H1 (cell line): ENCODE measurements around the gene MICU1. TPM values are rescaled to one million over a fixed set of nuclear protein-coding genes. Genes with fewer than 3 reads are reported as not detected.

ENCODE experiments used
- CTCF ChIA-PET: fragments of 300-600 bp; sonication (Branson Sonifier 250); formaldehyde crosslinking; loops from one replicate; lab custom pipeline; 2021; ENCODE audit not compliant: partially characterized antibody; lab: Charles Lee
- POLR2A ChIA-PET: fragments of 300-600 bp; sonication (Branson Sonifier 250); formaldehyde crosslinking; loops from one replicate; lab custom pipeline; 2021; ENCODE audit warnings: inconsistent platforms; ENCODE audit not compliant: partially characterized antibody; lab: Charles Lee
- DNase-seq, 2 experiments: peaks; one replicate each; pipeline versions ENCODE4 v3.0.0 to v3.0.0-alpha.2; 2010 to 2022; ENCODE audit warnings: low spot score in 2 of 2, low read depth in 1 of 2, mixed read lengths in 1 of 2
- FAIRE-seq: peaks from 2 replicates; lab custom pipeline; 2011; peaks lifted over from hg19 to GRCh38; lab: Jason Lieb, UNC
- H2AFZ ChIP-seq: 2 replicates; pipeline ENCODE4 v1.8.1; 2012; ENCODE audit warnings: low read length, inconsistent platforms
- H2AK5ac ChIP-seq: 2 replicates; pipeline ENCODE4 v1.6.1; 2013; ENCODE audit warnings: low read depth, low read length
- H2BK120ac ChIP-seq: replicated peaks from 2 replicates; pipeline ENCODE3; 2013; ENCODE audit warnings: low read depth, low read length, inconsistent platforms
- H2BK12ac ChIP-seq: 2 replicates; pipeline ENCODE4 v1.6.1; 2013; ENCODE audit warnings: low read depth, low read length
- H2BK15ac ChIP-seq: 2 replicates; pipeline ENCODE4 v1.6.1; 2013; ENCODE audit warnings: low read length
- H2BK20ac ChIP-seq: 2 replicates; pipeline ENCODE4 v1.6.1; 2013; ENCODE audit warnings: low read length
- H2BK5ac ChIP-seq: 2 replicates; pipeline ENCODE4 v1.6.1; 2013; ENCODE audit warnings: low read depth, low read length
- H3K14ac ChIP-seq: 2 replicates; pipeline ENCODE4 v1.6.1; 2013; ENCODE audit warnings: inconsistent platforms; ENCODE audit not compliant: insufficient read length
- H3K18ac ChIP-seq: 2 replicates; pipeline ENCODE4 v1.6.1; 2013; ENCODE audit warnings: low read length; ENCODE audit errors: extremely low read depth
- H3K23ac ChIP-seq: 2 replicates; pipeline ENCODE4 v1.6.1; 2013; ENCODE audit warnings: inconsistent platforms; ENCODE audit not compliant: insufficient read length
- H3K23me2 ChIP-seq: 2 replicates; pipeline ENCODE4 v1.6.1; 2013; ENCODE audit warnings: low read depth, low read length
- H3K27ac ChIP-seq: 2 replicates; pipeline ENCODE4 v1.6.1; 2011; ENCODE audit warnings: low read depth, low read length, inconsistent platforms
- H3K27me3 ChIP-seq, 4 experiments: replicated peaks in 1 of 4; 1 replicate in 1 of 4; 2 replicates in 3 of 4; pipeline versions ENCODE4 v1.6.1 to v1.8.1; 2011 to 2013; ENCODE audit warnings: low read length in 3 of 4, mild to moderate bottlenecking in 3 of 4, inconsistent platforms in 2 of 4, mixed read lengths in 2 of 4, moderate library complexity in 1 of 4; ENCODE audit not compliant: control insufficient read depth in 3 of 4, insufficient read depth in 3 of 4; ENCODE audit errors: extremely low read depth in 1 of 4
- H3K36me3 ChIP-seq, 4 experiments: 2 replicates each; pipeline versions ENCODE4 v1.6.1 to v1.8.1; 2011 to 2013; ENCODE audit warnings: mild to moderate bottlenecking in 4 of 4, low read length in 3 of 4, moderate library complexity in 2 of 4, control low read depth in 1 of 4, inconsistent platforms in 1 of 4; ENCODE audit not compliant: insufficient read depth in 4 of 4, control insufficient read depth in 2 of 4
- H3K4ac ChIP-seq: replicated peaks from 2 replicates; pipeline ENCODE3; 2013; ENCODE audit warnings: low read length, low read depth, mixed read lengths, inconsistent platforms; ENCODE audit not compliant: insufficient read length
- H3K4me1 ChIP-seq, 4 experiments: replicated peaks in 1 of 4; 1 replicate in 1 of 4; 2 replicates in 3 of 4; pipeline versions ENCODE4 v1.6.1 to v1.8.1; 2011 to 2013; ENCODE audit warnings: low read length in 3 of 4, inconsistent platforms in 2 of 4, mixed read lengths in 1 of 4; ENCODE audit not compliant: insufficient read depth in 4 of 4, control insufficient read depth in 3 of 4
- H3K4me2 ChIP-seq, 2 experiments: 2 replicates each; pipeline versions ENCODE4 v1.6.1 to v1.8.1; 2011 to 2013; ENCODE audit warnings: low read depth in 2 of 2, low read length in 2 of 2, control low read depth in 1 of 2, inconsistent platforms in 1 of 2, mild to moderate bottlenecking in 1 of 2; ENCODE audit not compliant: insufficient read depth in 1 of 2
- H3K4me3 ChIP-seq, 4 experiments: fragments of 200-600, 300-600 bp in 1 of 4; sonication (generic), shearing (Covaris generic), sonication (Bioruptor Twin) in 1 of 4; 2 replicates each; pipeline versions ENCODE4 v1.5.1 to v1.8.1; 2011 to 2016; ENCODE audit warnings: low read length in 4 of 4, low read depth in 3 of 4, control low read depth in 2 of 4, inconsistent platforms in 2 of 4, mild to moderate bottlenecking in 2 of 4, mixed read lengths in 1 of 4, moderate library complexity in 1 of 4; ENCODE audit not compliant: insufficient read depth in 2 of 4; ENCODE audit errors: extremely low read depth in 1 of 4
- H3K56ac ChIP-seq: replicated peaks from 2 replicates; pipeline ENCODE3; 2013; ENCODE audit warnings: low read depth, mild to moderate bottlenecking, mixed read lengths, low read length, inconsistent platforms; ENCODE audit not compliant: insufficient read length
- H3K79me1 ChIP-seq: 2 replicates; pipeline ENCODE4 v1.6.1; 2013; ENCODE audit warnings: low read depth, low read length, control low read depth
- H3K79me2 ChIP-seq, 2 experiments: 2 replicates each; pipeline versions ENCODE4 v1.6.1 to v1.8.1; 2012 to 2013; ENCODE audit warnings: low read length in 2 of 2, mild to moderate bottlenecking in 2 of 2, inconsistent platforms in 1 of 2; ENCODE audit not compliant: insufficient read depth in 2 of 2, control insufficient read depth in 1 of 2
- H3K9ac ChIP-seq, 4 experiments: replicated peaks in 1 of 4; 1 replicate in 1 of 4; 2 replicates in 3 of 4; pipeline versions ENCODE4 v1.6.1 to v1.8.1; 2011 to 2013; ENCODE audit warnings: low read depth in 3 of 4, low read length in 3 of 4, control low read depth in 2 of 4, mild to moderate bottlenecking in 2 of 4, moderate library complexity in 2 of 4, inconsistent platforms in 1 of 4; ENCODE audit errors: extremely low read depth in 1 of 4
- H3K9me3 ChIP-seq, 2 experiments: 2 replicates each; pipeline versions ENCODE4 v1.6.1 to v1.8.1; 2012 to 2013; ENCODE audit warnings: mild to moderate bottlenecking in 2 of 2, moderate library complexity in 2 of 2, control low read depth in 1 of 2, inconsistent platforms in 1 of 2, low read depth in 1 of 2, low read length in 1 of 2, mixed read lengths in 1 of 2; ENCODE audit not compliant: insufficient read depth in 2 of 2
- H4K20me1 ChIP-seq, 2 experiments: replicated peaks in 1 of 2; 2 replicates each; pipeline versions ENCODE3 to v1.8.1; 2011 to 2013; ENCODE audit warnings: inconsistent platforms in 2 of 2, low read length in 2 of 2, mild to moderate bottlenecking in 1 of 2; ENCODE audit not compliant: insufficient read depth in 2 of 2, control insufficient read depth in 1 of 2
- H4K5ac ChIP-seq: 2 replicates; pipeline ENCODE4 v1.6.1; 2013; ENCODE audit warnings: low read length, low read depth, mixed read lengths, inconsistent platforms; ENCODE audit not compliant: insufficient read length
- H4K8ac ChIP-seq: 2 replicates; pipeline ENCODE4 v1.8.0; 2013; ENCODE audit warnings: mild to moderate bottlenecking, moderate library complexity, low read length, inconsistent platforms; ENCODE audit not compliant: insufficient read depth; ENCODE audit errors: extremely low read depth
- H4K91ac ChIP-seq: replicated peaks from 2 replicates; pipeline ENCODE3; 2013; ENCODE audit warnings: low read length, mixed read lengths, inconsistent platforms; ENCODE audit not compliant: insufficient read length
- KDM5A ChIP-seq: fragments of 200-600 bp; IDR thresholded peaks from 2 replicates; pipeline ENCODE4 v1.7.1; 2012; ENCODE audit warnings: mild to moderate bottlenecking, low read length, inconsistent platforms, mixed read lengths
- RAD21 ChIP-seq, 2 experiments: IDR thresholded peaks in 1 of 2; conservative IDR thresholded peaks in 1 of 2; 2 replicates each; pipeline ENCODE4 v1.6.1; 2011; ENCODE audit warnings: low read depth in 2 of 2, low read length in 2 of 2, improper control_type of control experiment in 1 of 2, inconsistent platforms in 1 of 2, mild to moderate bottlenecking in 1 of 2, moderate library complexity in 1 of 2
- RBBP5 ChIP-seq: IDR thresholded peaks from 2 replicates; pipeline ENCODE4 v1.7.1; 2012; ENCODE audit warnings: low read depth, mild to moderate bottlenecking, inconsistent platforms, low read length, moderate library complexity, borderline replicate concordance
- SIRT6 ChIP-seq: IDR thresholded peaks from one replicate; pipeline ENCODE4 v1.7.1; 2012; ENCODE audit warnings: low read length, inconsistent platforms
- SP1 ChIP-seq: IDR thresholded peaks from 2 replicates; pipeline ENCODE4 v1.6.1; 2011; ENCODE audit warnings: low read depth, low read length
- WGBS, 2 experiments: shearing (Covaris generic) in 1 of 2; methylation state at CpG; one replicate each; pipeline versions ENCODE4 v1.1.6 to v1.1.7; 2013 to 2015; ENCODE audit warnings: low lambda C conversion rate in 2 of 2, mixed read lengths in 2 of 2, inconsistent platforms in 1 of 2, low coverage in 1 of 2, missing lambda C conversion rate in 1 of 2; ENCODE audit not compliant: insufficient replicate concordance in 2 of 2, insufficient coverage in 1 of 2, insufficient read length in 1 of 2; ENCODE audit errors: extremely low coverage in 1 of 2, missing lambda C conversion rate in 1 of 2; 5-methylcytosine and 5-hydroxymethylcytosine counted together
- polyA plus RNA-seq, 7 experiments: library from polyadenylated mRNA; depleted of rRNA in 3 of 7; stranded (reverse) in 5 of 7; unstranded in 2 of 7; fragments of >200 nt in 5 of 7; fragments of 200-250 nt in 2 of 7; gene quantifications; 1 replicate in 5 of 7; 2 replicates in 1 of 7; 4 replicates in 1 of 7; pipeline versions ENCODE4 v1.2.1 to v1.2.3, GENCODE V29; 2011 to 2013; ENCODE audit warnings: missing spikeins in 2 of 7, mixed read lengths in 2 of 7
- total RNA-seq: library from RNA; stranded (reverse); fragmentation: NEBNext Ultra II Directional; extraction: Animal tissue kit (Norgen Biotek cat#: 25700); gene quantifications from 2 replicates; pipeline ENCODE4 v1.2.1, GENCODE V29; 2021

MICU1 gene
- total and polyA plus RNA-seq, 2 of the 8 experiments (the other 6 are each of a cell fraction or from before 2014, with no cell fraction given): 18.0 to 36.7 TPM

DNA sequence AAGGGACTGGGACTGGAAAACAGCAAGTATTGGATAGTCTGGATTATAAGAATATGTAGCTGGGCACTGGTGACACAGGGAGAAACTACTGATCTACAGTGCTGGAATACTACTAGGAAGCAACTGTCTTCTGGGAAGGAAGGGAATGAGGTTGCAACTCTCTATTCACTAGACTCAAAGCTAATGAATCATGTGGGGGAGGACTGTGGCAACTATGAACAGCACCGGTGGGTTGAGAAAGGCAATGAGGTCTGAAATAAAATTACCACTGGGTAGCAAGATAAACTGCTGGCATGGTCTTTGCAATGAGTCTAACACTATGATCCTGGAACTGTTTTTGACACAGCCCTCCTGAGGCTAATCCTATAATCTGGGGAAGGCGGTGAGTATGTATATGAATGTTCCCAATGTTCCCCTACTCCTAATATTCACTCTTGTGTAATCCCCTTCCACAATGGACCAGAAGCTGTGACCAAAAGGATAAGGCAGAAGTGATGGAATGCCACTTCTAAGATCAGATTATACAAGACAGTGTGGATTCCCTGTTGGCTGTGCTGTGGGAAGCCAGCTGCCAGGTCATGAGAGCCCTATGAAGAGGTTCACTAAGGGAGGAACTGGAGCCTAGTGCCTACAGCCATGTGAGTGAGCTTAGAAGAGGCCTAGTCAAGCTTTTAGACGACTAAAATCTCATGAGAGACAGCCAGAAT lies 169.8 kb downstream of the MICU1 start:
- Histone ChIP-seq H3K9ac (no peak overlapping the region), H3K27me3 (no peaks in the 10 kb centered on the region), H3K36me3 (no peaks in the 10 kb centered on the region), H2BK12ac (no peak overlapping the region), H3K23ac (no peak overlapping the region), H4K20me1 (no peaks in the 10 kb centered on the region), H3K4ac (no peak overlapping the region), H4K8ac (no peak overlapping the region), H3K18ac (no peak overlapping the region), H2AFZ (no peak overlapping the region), H3K4me2 (no peak overlapping the region), H2BK5ac (no peak overlapping the region), H2BK120ac (no peak overlapping the region), H2BK15ac (no peak overlapping the region), H3K27ac (no peak overlapping the region), H3K56ac (no peak overlapping the region), H4K91ac (no peak overlapping the region), H3K14ac (no peak overlapping the region), H3K79me1 (no peaks in the 10 kb centered on the region), H3K23me2 (no peaks in the 10 kb centered on the region), H3K9me3 (no peaks in the 10 kb centered on the region), H3K79me2 (no peaks in the 10 kb centered on the region), H3K4me3 (no peak overlapping the region), H4K5ac (no peak overlapping the region), H2AK5ac (no peak overlapping the region), H3K4me1 (no peaks in the 10 kb centered on the region), H2BK20ac (no peak overlapping the region)
- DNase-seq (no peak), FAIRE-seq (no peak)
- 85% methylated on average over 3 of the region's 3 CpGs; no CpG with 5 or more reads in 1 of the 2 experiments for WGBS, 2 experiments
- POLR2A ChIA-PET: interaction anchor here (0.6 kb wide), 1 partner anchor 232 kb away, joined by 3 read pairs; no protein-coding TSS in a partner anchor
- CTCF ChIA-PET: interaction anchor here (0.6 to 1.3 kb wide), 3 partner anchors 29 to 81 kb away, joined by 4 read pairs; no protein-coding TSS in a partner anchor
- TF ChIP-seq KDM5A: no peak
- TF ChIP-seq RBBP5: no peak
- no peak for TF ChIP-seq SIRT6
- TF ChIP-seq RAD21 (IDR thresholded peaks at IDR 0.05 in 1 of 2, conservative IDR thresholded peaks at IDR 0.05 in 1 of 2; ENCODE audit: low read depth in 2 of 2, low read length in 2 of 2): no peak
- no peak for TF ChIP-seq SP1
